Measurements from ENCODE around the gene ATP8A2.

ATP8A2 gene

DNA sequence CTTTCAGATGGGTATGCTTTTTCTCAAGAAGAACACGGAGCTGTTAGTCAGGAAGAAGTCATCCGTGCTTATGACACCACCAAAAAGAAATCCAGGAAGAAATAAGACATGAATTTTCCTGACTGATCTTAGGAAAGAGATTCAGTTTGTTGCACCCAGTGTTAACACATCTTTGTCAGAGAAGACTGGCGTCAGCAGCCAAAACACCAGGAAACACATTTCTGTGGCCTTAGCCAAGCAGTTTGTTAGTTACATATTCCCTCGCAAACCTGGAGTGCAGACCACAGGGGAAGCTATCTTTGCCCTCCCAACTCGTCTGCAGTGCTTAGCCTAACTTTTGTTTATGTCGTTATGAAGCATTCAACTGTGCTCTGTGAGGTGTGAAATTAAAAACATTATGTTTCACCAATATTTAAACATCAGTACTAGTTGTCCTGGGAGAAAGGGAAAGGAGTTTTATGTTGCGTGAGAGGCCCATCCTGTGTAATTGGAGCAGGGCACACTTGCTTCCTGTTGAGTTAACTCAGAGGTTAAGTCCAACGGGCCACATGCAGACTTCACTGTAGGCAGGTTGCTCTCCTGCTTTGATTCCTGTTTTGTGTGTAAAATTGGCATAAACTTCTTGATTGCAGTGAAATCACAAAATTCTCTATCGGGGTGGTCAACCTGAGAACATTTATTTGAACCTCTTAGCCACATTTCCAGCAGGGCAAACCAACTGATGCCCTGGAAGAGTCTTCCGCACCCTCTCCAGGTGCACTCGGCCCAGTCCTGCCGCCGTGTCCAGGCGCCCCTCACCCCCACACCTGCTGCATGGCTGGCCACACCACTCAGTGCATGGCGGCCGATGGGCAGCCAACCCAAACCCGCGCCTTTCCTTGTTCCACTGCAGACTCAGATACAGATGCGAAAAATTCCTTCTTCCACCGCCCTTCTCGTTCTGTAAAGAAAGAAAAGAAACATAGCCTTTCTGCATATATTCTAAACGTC is 648.4 kb downstream of the ATP8A2 start:
- peak; percentile 82 for DNase-seq

DNA sequence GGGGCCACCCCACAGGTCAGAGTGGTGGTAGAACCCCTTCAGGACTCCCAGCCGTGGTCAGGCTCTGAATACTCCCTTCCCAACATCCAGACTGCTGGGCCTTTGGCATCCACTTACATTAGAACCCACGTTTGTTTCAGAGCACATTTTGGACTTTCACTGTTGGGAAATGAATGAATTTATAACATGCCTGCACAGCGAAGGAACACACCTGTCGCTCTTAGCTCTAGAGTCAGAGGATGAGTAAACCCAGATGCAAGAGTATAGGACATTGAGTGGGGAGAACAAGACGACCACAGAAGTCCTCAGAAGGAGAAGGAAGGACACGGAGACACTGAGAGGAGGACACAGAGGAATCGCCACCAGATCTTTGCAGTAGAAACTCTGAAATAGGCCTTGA is 649.1 kb downstream of the ATP8A2 start:
- DNase-seq, result no peak

DNA sequence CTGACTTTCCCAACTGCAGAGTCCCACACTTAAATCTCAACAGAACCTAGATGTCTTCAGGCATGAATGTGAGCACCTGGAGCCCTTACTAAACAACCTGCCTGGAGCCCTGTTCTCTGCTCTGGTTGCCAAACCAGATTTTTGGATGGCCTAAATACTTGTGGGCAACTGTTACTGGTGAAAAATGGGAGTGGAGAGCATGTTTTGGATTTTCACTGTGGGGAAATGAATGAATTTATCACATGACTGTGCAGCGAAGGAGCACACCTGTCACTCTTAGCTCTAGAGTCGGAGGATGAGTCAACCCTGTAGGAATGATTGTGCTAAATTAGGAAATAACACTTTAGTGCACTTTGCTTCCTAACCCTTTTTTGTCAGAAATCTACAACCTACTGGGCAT is 649.7 kb downstream of the ATP8A2 start:
- DNase-seq, result no peak

DNA sequence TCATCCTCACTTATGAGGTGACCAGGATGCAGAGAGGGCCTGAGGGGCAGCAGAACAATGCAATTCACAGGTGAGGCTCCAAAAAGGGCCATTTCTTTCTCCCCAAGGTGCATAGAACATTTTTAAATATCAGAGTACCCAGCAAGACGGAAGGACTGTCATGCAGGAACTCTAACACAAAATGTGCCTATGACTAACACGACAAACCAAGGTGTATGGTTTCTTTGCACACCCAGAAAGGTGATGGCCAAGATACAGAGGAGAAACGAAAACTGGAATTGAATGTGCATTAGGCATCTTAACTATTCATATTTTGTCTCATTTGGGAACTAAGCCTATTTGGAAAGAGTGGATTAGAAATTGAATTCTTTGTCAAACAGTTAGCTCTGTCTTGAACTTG is 650.2 kb downstream of the ATP8A2 start:
- no peak for DNase-seq

DNA sequence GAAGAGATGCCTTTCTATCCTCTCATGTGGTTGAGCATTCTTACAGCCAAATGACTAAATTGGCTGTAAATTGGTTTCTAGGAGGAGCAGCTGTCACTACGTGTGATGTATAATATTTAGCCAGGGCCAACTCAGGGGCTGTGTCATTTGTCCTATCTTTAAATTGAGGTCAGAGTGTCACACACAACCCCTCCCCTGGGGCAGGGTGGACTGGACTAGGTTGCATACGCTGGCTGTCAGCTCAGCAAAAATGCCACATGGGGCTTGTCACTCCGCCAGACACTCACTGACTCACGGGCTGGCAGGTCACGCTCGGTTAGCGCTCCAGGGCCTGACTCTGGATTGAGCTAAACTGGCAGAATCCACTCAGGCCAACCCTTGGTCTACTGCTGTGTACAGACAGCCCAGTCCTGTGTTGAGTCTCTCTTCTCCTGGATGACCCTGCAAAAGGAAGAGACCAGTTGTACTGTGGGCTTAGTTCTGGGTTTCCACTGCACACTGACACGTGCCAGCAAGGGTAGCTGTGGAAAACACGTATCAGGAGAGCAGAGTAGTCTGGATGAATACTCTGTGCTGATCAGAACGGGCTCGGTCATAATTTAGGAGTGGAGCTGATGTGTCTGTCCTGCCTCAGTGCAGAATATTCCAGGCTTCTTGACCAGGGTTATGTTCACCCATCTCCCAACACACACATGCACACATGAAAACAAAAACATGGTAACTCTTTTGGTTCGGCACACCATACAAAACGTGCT is 650.9 kb downstream of the ATP8A2 start:
- DNase-seq, result peak; percentile 83

DNA sequence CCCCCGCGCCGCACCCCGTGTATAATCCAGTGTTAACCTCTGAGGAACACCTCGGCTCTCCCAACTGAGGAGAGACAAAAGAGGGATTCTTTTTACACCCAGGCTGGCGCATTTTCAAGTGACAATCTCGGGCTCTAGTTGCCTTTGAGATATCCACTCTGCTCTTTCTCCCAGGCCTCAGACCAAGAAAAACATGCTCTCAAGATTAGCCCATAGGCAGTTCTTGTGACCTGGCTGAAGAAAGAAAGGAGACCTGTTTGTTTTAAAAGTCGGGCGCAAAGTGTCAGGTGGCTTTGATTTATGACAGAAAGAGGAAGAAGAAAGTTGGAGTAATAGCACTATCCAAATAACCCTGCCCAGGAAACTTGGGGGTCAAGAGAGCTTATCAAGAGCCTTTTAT is 652.8 kb downstream of the ATP8A2 start:
- DNase-seq, result no peak

DNA sequence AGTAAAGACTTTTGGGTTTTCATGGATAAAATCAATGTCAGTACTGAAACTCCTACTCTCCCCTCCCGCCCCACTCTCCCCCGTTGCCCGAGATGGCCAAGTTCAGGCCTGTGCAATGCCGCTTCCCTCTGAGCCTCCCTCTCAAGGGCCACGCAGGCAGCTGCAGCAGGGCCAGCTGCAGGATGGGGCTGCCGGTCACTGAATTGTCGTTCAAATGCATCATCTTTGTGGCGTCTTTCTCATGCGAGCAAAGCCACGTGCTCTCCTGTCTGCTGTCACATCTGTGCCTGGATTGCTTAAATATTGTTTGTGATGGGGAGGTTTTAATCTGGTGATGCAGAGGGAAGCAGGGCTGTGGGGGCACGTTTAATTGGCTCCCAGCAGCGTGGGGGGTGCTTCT is 653.4 kb downstream of the ATP8A2 start:
- no peak for DNase-seq

DNA sequence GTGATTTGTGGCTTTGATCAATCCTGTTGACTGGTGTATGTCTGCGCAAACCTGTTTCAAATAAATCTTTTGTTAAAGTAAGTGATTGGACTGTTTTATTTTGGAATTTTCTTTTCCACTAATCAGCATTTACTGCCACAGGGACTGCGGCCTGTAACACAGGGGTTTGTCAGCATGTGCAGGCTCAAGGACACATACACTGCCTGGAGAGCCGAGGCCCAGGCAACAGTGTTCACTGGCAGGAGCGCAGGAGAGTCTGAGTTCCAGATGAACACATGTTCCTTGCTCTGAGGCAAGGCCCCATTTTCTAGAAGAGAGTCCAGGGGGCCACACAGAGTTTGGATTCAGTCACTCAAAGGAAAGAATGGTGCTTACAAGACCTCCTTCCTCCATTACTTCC is 654.0 kb downstream of the ATP8A2 start:
- no peak for DNase-seq

DNA sequence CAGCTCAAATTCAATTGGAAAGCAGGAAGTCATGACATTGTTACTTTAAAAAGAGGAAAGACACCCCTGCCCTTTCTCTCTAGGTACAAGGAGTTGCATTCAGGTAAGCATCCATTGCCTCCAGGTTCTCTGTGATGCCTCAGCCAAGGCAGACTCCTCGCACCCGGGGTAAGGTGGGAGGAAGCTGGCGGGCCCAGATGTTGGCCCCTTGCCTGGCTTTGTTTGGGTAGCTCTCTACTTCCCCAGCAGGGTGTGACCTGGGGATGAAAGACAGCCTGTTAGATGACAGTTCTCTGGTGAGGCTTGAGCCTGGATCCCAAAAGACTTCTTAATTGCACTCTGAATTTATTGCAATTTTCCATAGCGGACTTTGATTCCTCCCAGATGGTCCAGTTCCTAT is 654.4 kb downstream of the ATP8A2 start:
- no peak for DNase-seq

DNA sequence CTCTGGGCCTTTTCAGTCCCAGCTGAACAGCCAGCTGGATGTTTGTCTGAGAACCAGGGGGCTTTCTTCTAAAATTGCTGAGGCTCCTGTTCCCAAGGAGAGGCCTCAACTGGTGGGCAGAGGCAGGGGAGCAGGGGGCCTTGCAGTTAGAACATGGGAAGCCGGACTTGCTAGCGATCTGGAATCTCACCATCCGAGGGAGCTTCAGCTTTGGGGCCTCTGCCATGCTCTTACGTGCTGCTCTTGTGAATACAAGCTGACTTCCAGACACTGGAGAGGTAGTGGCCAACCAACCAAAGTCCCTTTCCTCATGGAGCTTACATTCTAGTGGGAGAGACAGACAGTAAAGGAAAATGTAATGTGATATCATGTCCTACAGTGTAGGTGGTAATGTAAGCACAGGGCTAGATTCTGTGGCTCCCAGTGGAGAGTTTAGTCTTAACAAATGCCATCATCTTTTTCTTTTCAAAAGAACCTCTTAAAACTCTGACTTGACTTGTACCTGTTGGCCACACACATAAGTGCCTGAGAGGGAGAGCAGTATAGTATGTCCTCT is 657.9 kb downstream of the ATP8A2 start:
- DNase-seq, result no peak

DNA sequence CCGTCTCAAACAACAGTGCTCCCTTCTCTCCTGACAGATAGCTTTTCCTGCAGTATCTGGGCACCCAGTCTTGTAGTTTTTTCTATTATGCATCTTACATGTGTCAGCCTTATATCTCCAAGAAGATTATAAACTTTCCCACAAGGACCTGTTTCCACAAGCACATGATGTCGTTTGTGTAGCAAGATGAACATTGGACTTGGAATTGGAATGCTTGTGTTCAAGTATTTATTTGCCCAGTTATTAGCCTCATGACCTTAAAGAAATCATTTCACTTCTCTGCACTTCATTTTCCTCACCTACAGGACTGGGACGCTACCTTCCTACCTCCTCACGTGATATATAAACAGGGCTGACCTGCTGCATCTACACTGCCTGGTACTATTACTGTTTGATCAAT is 658.6 kb downstream of the ATP8A2 start:
- DNase-seq, result no peak

DNA sequence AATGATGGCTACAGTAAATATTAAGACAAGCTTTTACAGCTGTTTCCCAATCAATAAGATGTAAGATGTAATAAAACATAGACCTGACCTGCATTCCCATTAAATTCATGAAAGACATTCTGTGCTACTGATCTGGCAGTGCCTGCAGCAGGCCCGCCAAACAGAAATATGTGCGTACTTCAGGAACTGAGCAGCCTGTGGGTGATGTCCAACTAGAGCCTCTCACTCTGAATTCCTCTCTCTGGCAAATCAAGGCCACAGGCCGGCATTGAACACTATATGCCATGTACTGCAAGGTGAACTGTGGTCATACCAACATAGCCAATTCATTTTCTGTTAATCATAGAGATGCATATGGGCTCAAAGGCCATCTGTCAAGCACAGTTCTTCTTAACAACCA is 662.2 kb downstream of the ATP8A2 start:
- DNase-seq, result no peak

DNA sequence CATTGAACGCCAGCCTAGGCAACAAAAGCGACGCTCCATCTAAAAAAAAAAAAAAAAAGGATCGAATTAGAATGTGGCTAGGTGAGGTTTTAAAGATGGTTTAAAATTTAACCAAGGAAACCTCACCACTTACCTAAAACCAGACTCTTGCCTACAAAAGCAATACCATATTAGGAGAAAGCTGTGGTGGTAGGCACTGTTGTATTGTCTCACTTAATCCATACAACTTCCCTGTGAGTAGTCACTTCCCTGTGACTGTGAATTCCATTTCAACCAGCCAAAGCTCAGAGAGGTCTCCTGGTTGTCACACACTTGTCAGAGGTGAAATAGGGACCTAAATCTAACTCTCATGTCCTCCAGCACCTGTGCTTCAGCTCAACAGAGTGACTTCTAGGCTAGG is 664.6 kb downstream of the ATP8A2 start:
- DNase-seq, result no peak

DNA sequence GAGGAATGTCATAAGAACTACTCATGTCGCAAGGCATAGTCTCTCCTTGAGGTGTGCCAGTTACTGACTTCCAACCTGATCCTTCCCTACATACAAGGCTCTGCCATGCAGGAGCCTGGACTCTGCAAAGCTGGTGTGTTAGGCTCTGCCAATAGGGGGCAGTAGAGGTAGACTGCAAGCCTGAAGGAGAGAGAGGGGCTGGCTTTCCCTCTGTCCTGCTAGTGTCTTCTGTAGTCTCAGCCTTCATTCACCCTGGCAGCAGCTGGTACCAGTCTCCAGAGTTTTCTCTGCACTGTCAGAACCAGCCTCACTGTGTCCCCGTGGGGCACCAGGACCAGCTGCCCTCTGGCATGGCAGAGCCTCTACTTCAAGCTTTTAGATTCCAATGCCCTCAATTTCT is 665.5 kb downstream of the ATP8A2 start:
- no peak for DNase-seq

DNA sequence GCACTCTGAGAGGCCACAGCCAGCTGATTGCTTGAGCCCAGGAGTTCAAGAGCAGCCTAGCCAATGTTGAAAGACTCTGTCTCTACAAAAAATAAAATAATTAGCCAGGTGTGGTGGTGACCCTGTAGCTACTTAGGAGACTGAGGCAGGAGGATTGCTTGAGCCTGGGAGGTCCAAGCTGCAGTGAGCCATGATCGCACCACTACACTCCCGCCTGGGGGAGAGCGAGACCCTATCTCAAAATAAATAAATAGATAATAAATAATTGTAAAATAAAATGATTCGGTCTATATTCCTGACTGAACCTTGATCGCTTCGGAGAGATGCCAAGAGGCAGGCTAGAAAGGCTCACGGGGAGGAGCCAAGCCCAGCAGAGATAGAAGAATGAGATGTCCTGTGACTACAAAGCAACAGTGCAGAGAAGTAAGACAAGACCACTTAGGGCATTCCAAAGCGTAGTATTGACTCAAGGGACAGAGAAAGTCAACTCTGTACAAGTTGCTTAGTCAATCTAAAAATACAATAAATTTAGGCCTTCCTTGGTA is 667.2 kb downstream of the ATP8A2 start:
- DNase-seq, result no peak

DNA sequence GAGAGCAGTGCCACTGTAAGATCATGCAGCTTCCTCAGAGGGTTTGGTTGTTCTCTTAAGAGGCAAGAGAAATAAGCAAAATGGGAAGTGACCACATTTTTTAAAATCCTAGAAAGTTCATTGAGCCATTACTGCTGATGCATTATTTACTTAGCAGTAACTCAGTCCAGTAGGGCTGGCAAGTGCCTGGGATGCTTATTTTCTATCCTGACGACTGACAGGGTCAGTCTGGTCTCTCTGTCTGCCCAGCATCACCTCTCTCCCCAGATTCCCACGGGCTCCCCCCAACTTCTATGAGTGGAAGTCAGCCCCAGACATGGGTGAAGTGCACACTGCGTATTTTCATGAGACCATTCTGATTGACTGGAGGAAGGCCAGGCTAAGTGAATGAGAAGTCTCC is 669.7 kb downstream of the ATP8A2 start:
- DNase-seq, result no peak

DNA sequence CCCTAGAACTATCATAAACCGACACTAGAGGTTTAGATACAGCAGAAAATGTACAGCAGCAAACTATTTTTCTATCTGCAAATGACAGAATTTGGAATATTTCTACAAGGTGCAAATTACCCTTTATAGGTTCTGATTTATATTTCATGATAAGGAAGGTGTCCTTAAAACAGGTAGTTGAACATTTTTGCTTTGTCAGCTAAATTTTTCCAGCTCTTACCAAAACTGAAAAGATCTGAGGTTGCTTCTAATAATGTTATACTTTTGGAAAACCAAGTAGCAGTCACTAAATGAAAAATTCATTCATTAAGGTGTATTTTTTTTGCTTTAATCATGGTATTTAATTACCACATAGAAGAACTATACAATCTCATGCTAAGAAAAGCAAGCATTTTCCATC is 671.0 kb downstream of the ATP8A2 start:
- no peak for DNase-seq

DNA sequence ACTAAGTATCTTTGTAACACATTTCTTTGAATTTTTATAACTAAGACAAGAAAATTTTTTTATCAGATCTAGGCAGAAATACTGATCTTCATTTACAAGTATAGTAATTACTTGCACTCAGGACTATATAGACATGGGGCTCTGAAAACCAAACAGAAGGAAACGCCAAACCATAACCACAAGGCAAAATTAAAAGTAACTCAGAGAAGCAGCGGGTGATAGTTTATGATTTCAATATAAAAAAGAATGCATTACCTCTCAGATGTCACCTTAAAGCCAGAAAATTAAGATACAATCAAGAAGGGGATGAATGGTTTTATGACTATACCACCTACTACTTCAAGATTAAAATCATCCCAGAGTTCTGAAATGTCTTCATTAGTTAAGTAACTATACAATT is 673.4 kb downstream of the ATP8A2 start:
- no peak for DNase-seq

DNA sequence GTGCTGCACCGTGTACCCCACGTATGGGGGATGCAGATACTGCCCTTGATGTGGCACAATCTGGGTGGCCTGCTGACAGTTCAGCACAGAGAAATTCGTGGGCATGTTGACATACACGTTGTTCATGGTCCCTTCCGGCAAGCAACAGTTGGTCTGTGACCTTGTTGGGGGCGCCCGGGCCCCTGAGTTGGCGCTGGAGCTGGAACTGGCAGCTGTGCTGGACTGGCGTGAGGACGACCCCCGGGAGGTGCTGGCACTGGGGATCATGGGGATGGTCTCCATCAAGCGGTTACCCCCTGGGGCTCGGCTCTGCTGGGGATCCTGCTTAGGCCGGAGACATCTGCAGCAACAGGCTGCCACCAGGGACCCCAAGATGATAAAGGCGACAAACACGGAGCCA is 674.9 kb downstream of the ATP8A2 start:
- DNase-seq, result no peak

DNA sequence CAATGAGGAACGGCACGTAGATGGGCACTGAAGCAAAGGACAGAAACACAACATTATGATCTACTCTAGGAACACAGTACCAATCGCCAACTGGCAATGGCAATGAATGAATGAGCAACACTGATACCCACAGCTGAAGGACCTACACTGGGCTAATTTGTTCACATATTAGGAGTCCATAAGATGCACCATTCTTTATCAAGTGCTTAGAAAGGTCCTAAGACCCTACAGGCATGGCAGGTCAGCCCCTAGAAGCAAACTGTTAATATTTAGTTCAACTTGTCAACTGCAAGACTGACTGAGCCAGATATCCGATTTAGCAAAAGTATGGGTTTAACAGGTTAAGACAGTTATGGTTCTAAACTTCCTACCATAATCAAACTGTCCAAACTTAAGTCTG is 675.3 kb downstream of the ATP8A2 start:
- no peak for DNase-seq

DNA sequence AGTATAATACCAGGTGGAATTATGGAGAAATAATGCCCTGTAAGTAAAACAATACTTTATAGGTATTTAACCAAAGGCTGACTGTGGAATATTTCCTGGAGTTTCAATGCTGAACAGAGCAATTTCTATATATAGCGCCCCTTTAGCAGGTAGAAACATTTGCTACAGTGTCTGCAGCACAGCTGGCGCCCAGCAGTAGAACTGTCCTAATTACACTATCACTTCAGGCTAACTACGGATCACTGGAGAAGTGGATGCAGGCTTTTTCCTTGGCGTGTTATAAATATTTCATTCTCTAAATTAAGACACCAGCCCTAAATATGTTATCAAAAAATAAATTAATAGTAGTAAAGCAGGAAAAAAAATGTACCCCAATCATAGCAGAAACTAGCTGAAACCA is 677.0 kb downstream of the ATP8A2 start:
- no peak for DNase-seq

DNA sequence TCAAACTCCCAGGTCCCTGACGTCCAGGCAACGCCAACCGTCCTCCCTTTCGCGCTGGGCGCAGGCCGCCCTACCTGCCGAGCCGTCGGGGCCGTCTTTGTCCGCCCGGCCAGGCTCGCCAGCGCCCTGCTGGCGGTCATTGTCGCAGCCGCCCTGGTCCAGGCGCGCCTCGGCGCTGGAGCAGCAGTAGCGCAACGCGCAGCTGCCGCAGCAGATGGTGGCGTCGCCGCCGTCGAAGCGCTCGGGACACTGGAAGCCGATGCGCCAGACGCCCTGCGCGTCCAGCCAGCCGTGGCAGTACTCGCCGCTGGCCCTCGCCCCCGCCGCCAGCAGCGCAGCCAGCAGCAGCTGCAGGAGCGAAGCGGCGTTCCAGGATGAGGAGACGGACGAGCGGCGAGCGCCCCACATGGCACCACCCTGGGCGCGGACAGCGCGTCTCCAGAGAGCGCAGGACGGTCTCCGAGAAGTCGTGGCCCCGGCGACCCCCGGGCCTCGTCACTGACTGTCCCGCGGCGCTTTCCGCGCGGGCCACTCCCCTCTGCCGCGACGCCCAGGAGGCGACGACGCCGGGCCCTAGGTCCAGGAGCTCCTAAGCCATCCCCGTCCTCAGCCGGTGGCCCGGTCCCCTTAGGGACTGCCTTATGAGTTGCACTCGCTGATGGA is 678.9 kb downstream of the ATP8A2 start:
- peak; percentile 32 for DNase-seq

DNA sequence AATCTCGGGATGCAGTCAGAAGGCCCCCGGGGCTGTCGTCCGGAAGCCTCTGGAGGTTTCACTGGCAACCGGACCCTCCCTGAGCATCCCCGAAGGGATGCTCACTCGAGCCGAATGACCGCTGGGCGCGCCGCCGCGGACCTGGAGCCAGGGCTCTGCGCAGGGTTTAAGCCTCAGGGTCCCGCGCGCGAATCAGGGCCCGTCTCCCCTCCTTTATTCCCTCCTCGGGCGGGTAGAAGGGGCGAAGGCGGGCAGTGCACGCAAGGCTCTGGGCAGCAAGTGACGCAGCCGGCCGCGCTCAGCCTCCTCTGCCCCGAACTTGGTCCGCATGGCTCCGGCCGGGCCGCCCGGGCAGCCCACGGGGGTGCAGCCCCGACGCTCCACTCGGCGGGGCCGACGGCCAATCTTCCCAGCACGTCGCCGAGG is 679.5 kb downstream of the ATP8A2 start:
- DNase-seq, result peak; percentile 14
